HepG2 (cell line): ENCODE measurements around the gene INPP4B. TPM values are rescaled to one million over a fixed set of nuclear protein-coding genes. Genes with fewer than 3 reads are reported as not detected.

Experiments used
- ATAC-seq: fragments of 200-7000 bp; cut with Tn5 transposase; 3 replicates; pipeline ENCODE4 v1.9.1; 2020; ENCODE audit warnings: mild to moderate bottlenecking, moderate library complexity
- BruUV-seq: library from RNA; stranded (reverse); fragments of 400-500 nt; replicated peaks from 2 replicates; lab custom pipeline; 2021; lab: Mats Ljungman, UMichigan
- CTCF ChIA-PET: fragments of 300-600 bp; formaldehyde crosslinking; extraction: SDS; loops from one replicate; lab custom pipeline; 2021; ENCODE audit warnings: low total read pairs, inconsistent platforms, low intra/inter-chr PET ratio; lab: Yijun Ruan, JAX
- POLR2A ChIA-PET: fragments of 350-600 bp; sonication (Branson Sonifier 250); formaldehyde crosslinking; loops from one replicate; lab custom pipeline; 2020; ENCODE audit warnings: antibody characterized with exemption, inconsistent platforms; lab: Yijun Ruan, JAX
- DNase-seq: peaks from one replicate; pipeline ENCODE4 v3.0.0-alpha.2; 2015; ENCODE audit warnings: low spot score
- FAIRE-seq: peaks from 3 replicates; lab custom pipeline; 2011; peaks lifted over from hg19 to GRCh38; lab: Jason Lieb, UNC
- H2AFZ ChIP-seq: one replicate; pipeline ENCODE4 v1.6.1; 2011; ENCODE audit warnings: low read length, inconsistent platforms
- H3K27ac ChIP-seq: fragments of 300-600 bp; 3 replicates; pipeline ENCODE4 v1.8.0; 2011; ENCODE audit warnings: mixed run types, mild to moderate bottlenecking, mixed read lengths, low read length, inconsistent platforms; ENCODE audit not compliant: insufficient read depth; ENCODE audit errors: extremely low read length
- H3K27me3 ChIP-seq, 2 experiments: fragments of 200-600 bp in 1 of 2; 2 replicates in 1 of 2; 3 replicates in 1 of 2; pipeline versions ENCODE4 v1.6.0 to v1.8.0; 2011; ENCODE audit warnings: low read length in 2 of 2, mild to moderate bottlenecking in 2 of 2, moderate library complexity in 2 of 2, inconsistent platforms in 1 of 2; ENCODE audit not compliant: insufficient read depth in 2 of 2, control insufficient read depth in 1 of 2
- H3K36me3 ChIP-seq, 2 experiments: fragments of 200-600 bp in 1 of 2; replicated peaks in 1 of 2; 2 replicates in 1 of 2; 3 replicates in 1 of 2; pipeline versions ENCODE4 v1.5.1 to v1.8.0; 2011; ENCODE audit warnings: low read length in 2 of 2, inconsistent platforms in 1 of 2; ENCODE audit not compliant: insufficient read depth in 2 of 2, control insufficient read depth in 1 of 2
- H3K4me1 ChIP-seq: 2 replicates; pipeline ENCODE4 v1.5.1; 2012; ENCODE audit warnings: low read length, inconsistent platforms; ENCODE audit not compliant: insufficient read depth
- H3K4me2 ChIP-seq: 2 replicates; pipeline ENCODE4 v1.6.0; 2011; ENCODE audit warnings: low read depth, low read length, inconsistent platforms
- H3K4me3 ChIP-seq, 3 experiments: fragments of 200-600 bp in 1 of 3; sonication (generic), shearing (Covaris generic) in 1 of 3; replicated peaks in 1 of 3; 2 replicates each; pipeline ENCODE4 v1.5.1; 2011 to 2016; ENCODE audit warnings: low read length in 3 of 3, inconsistent platforms in 2 of 3, low read depth in 2 of 3, mild to moderate bottlenecking in 2 of 3, control low read depth in 1 of 3, mixed read lengths in 1 of 3; ENCODE audit not compliant: insufficient read depth in 1 of 3
- H3K79me2 ChIP-seq: one replicate; pipeline ENCODE4 v1.6.1; 2011; ENCODE audit warnings: low read length, inconsistent platforms; ENCODE audit not compliant: insufficient read depth
- H3K9ac ChIP-seq: 2 replicates; pipeline ENCODE4 v1.6.0; 2011; ENCODE audit warnings: mild to moderate bottlenecking, low read depth, low read length, inconsistent platforms; ENCODE audit not compliant: insufficient read depth
- H3K9me3 ChIP-seq: 2 replicates; pipeline ENCODE4 v1.5.1; 2012; ENCODE audit warnings: mild to moderate bottlenecking, low read length
- H4K20me1 ChIP-seq: 2 replicates; pipeline ENCODE4 v1.6.0; 2011; ENCODE audit warnings: inconsistent platforms, mild to moderate bottlenecking, low read length, moderate library complexity; ENCODE audit not compliant: insufficient read depth
- CEBPG ChIP-seq: IDR thresholded peaks from 2 replicates; pipeline ENCODE4 v1.6.1; 2016
- GTF3A ChIP-seq: sonication (generic); formaldehyde crosslinking; conservative IDR thresholded peaks from 2 replicates; pipeline ENCODE4 v1.4.0; 2020; ENCODE audit warnings: mild to moderate bottlenecking, missing genetic modification reagents
- SMAD9 ChIP-seq: sonication (generic); formaldehyde crosslinking; IDR thresholded peaks from 2 replicates; pipeline ENCODE4 v1.5.1; 2020; ENCODE audit warnings: mild to moderate bottlenecking, missing genetic modification reagents
- TCF7 ChIP-seq: sonication (generic); IDR thresholded peaks from 2 replicates; pipeline ENCODE4 v1.6.1; 2016; ENCODE audit warnings: antibody characterized with exemption, low read depth
- YY1 ChIP-seq: IDR thresholded peaks from 2 replicates; pipeline ENCODE4 v1.6.1; 2011; ENCODE audit warnings: low read length, low read depth, moderate library complexity, mild to moderate bottlenecking; ENCODE audit not compliant: insufficient read depth, insufficient replicate concordance
- ZBTB25 ChIP-seq: IDR thresholded peaks from 2 replicates; pipeline ENCODE4 v1.6.1; 2018; ENCODE audit warnings: missing genetic modification reagents
- ZNF143 ChIP-seq: sonication (generic); formaldehyde crosslinking; IDR thresholded peaks from 2 replicates; pipeline ENCODE4 v1.4.0; 2020; ENCODE audit warnings: missing genetic modification reagents
- ZNF496 ChIP-seq: sonication (generic); formaldehyde crosslinking; IDR thresholded peaks from 2 replicates; pipeline ENCODE4 v1.8.1; 2023; ENCODE audit warnings: mild to moderate bottlenecking, moderate library complexity, missing genetic modification reagents; ENCODE audit not compliant: insufficient replicate concordance
- ZNF891 ChIP-seq: sonication (generic); formaldehyde crosslinking; IDR thresholded peaks from 2 replicates; pipeline ENCODE4 v1.5.0; 2020; ENCODE audit warnings: mild to moderate bottlenecking, missing genetic modification reagents
- WGBS: methylation state at CpG from one replicate; pipeline ENCODE4 v1.1.6; 2017; ENCODE audit warnings: low lambda C conversion rate; 5-methylcytosine and 5-hydroxymethylcytosine counted together
- in situ Hi-C: cut with HindIII; loops from 2 replicates; pipeline ENCODE4 v1.10.0; 2017; ENCODE audit warnings: low pct_unique_long_range_greater_than_20kb; ENCODE audit not compliant: extremely low pct_ligation_motif_present
- intact Hi-C: fragments of 100-400 bp; cut with micrococcal nuclease; formaldehyde crosslinking; loops from one replicate; pipeline ENCODE4 v1.10.0; 2022; ENCODE audit not compliant: unreplicated experiment
- polyA plus RNA-seq, 8 experiments: library from polyadenylated mRNA; depleted of rRNA in 3 of 8; stranded (reverse) in 7 of 8; unstranded in 1 of 8; fragments of >200 nt; fragmentation: Illumina TruSeq in 4 of 8; extraction: Trizol in 4 of 8; gene quantifications; 2 replicates each; pipeline versions ENCODE4 v1.2.1 to v1.2.3, GENCODE V29; 2011 to 2016; ENCODE audit warnings: low read depth in 4 of 8, missing spikeins in 1 of 8, mixed read lengths in 1 of 8; ENCODE audit not compliant: insufficient read depth in 1 of 8
- total RNA-seq, 5 experiments: library from RNA; depleted of rRNA; stranded (reverse); fragments of >200 nt; fragmentation: Illumina TruSeq; extraction: Trizol; gene quantifications; 2 replicates each; pipeline ENCODE4 v1.2.3, GENCODE V29; 2016; ENCODE audit warnings: low read depth in 1 of 5

INPP4B gene
- total and polyA plus RNA-seq, 2 of the 13 experiments (the other 11 are each of a cell fraction or from before 2014, with no cell fraction given): not detected

DNA sequence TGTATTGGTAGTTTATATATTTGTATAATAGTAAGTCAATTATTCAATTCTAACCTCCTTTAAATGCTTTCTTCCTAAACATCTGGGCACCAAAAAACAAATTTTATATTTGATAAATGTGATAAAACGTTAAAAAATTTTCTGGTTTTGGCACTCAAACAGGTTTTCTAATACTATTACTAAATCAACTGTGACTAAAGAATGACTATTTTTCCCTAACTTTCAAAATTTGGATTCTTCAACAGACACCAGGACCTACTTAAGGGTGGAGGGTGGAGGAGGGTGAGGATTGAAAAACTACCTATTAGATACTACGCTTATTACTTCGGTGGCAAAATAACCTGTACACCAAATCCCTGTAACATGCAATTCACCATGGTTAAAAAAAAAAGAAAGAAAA, 654.2 kb downstream of the INPP4B start:
- no TSS peak for BruUV-seq
- Histone ChIP-seq H2AFZ (no peak overlapping the region), H3K36me3 (no peaks in the 10 kb centered on the region), H3K9ac (no peak overlapping the region), H4K20me1 (no peaks in the 10 kb centered on the region), H3K79me2 (no peaks in the 10 kb centered on the region), H3K4me3 (no peak overlapping the region), H3K4me2 (no peak overlapping the region), H3K27ac (no peak overlapping the region), H3K9me3 (no peaks in the 10 kb centered on the region), H3K27me3 (no peaks in the 10 kb centered on the region), H3K4me1 (no peaks in the 10 kb centered on the region)
- ChIA-PET CTCF (no interaction called here), POLR2A (no interaction called here)
- in situ Hi-C loops (no loop called here), intact Hi-C loops (no loop called here)
- TF ChIP-seq ZBTB25 (CRISPR knock-in tag) (no peak), GTF3A (CRISPR knock-in tag) (no peak), ZNF891 (CRISPR knock-in tag) (no peak), SMAD9 (CRISPR knock-in tag) (no peak), ZNF496 (no peak), TCF7 (no peak), ZNF143 (CRISPR knock-in tag) (no peak)
- DNase-seq (no peak), FAIRE-seq (no peak), ATAC-seq (no peak)
- WGBS: 1% methylated on average over 3 of the region's 3 CpGs

GRCh38 chr4:142181021-142181420, 665.1 kb downstream of the INPP4B start:
- Histone ChIP-seq H4K20me1 (no peaks in the 10 kb centered on the region), H3K4me3 (no peak overlapping the region), H3K4me1 (no peaks in the 10 kb centered on the region), H3K36me3 (no peaks in the 10 kb centered on the region), H3K27ac (no peak overlapping the region), H3K79me2 (no peaks in the 10 kb centered on the region), H2AFZ (no peak overlapping the region), H3K9me3 (no peaks in the 10 kb centered on the region), H3K4me2 (no peak overlapping the region), H3K27me3 (no peaks in the 10 kb centered on the region), H3K9ac (no peak overlapping the region)
- ATAC-seq: no peak
- 2% methylated on average over 3 of the region's 3 CpGs for WGBS
- TF ChIP-seq ZBTB25 (CRISPR knock-in tag) (no peak), CEBPG (CRISPR knock-in tag) (no peak), YY1 (no peak)
- intact Hi-C loops: no loop called here
- POLR2A ChIA-PET: no interaction called here
- in situ Hi-C loops: no loop called here
- DNase-seq: no peak
- no peak for FAIRE-seq
- CTCF ChIA-PET: no interaction called here
- no TSS peak for BruUV-seq
